ENCODE data around the gene MTERF2. TPM values are rescaled to one million over a fixed set of nuclear protein-coding genes. Genes with fewer than 3 reads are reported as not detected.
"Not testable (repeated sequence)": the region's sequence is repeated elsewhere in the genome, so short reads cannot be mapped to it uniquely, and the experiment has no call there.

MTERF2 gene
- total and polyA plus RNA-seq, 7 donors = 8.4 to 38.4 (median 12.5) TPM

DNA sequence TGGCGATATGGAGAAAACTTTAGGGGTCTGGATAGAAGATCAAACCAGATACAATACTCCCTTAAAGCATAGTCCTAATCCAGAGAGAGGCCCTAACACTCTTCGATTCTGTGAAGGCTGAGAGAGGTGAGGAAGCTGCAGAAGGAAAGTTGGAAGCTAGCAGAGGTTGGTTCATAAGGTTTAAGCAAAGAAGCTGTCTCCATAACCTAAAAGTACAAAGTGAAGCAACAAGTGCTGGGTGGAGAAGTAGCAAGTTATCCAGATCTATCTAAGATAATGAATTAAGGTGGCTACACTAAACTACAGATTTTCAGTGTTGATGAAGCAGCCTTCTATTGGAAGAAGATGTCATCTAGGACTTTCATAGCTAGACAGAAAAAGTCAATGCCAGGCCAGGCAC, 24.6 kb upstream of the MTERF2 start:
- DNase-seq (no peak), ATAC-seq (no peak)
- no peaks in the 10 kb centered on the region for H3K9me3 ChIP-seq
- no peaks in the 10 kb centered on the region for H3K36me3 ChIP-seq (ENCODE audit: insufficient read depth in 1 of 2, low read depth in 1 of 2)
- intact Hi-C loops (cut with DNase I) = no loop called here
- TF ChIP-seq, protein P1, sequence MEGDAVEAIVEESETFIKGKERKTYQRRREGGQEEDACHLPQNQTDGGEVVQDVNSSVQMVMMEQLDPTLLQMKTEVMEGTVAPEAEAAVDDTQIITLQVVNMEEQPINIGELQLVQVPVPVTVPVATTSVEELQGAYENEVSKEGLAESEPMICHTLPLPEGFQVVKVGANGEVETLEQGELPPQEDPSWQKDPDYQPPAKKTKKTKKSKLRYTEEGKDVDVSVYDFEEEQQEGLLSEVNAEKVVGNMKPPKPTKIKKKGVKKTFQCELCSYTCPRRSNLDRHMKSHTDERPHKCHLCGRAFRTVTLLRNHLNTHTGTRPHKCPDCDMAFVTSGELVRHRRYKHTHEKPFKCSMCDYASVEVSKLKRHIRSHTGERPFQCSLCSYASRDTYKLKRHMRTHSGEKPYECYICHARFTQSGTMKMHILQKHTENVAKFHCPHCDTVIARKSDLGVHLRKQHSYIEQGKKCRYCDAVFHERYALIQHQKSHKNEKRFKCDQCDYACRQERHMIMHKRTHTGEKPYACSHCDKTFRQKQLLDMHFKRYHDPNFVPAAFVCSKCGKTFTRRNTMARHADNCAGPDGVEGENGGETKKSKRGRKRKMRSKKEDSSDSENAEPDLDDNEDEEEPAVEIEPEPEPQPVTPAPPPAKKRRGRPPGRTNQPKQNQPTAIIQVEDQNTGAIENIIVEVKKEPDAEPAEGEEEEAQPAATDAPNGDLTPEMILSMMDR (IDR thresholded peaks at IDR 0.05) = no peak
- no peak overlapping the region for H3K4me3 ChIP-seq
- no peaks in the 10 kb centered on the region for H3K27me3 ChIP-seq (ENCODE audit: insufficient read depth in 3 of 3, low read length in 2 of 3)
- no peaks in the 10 kb centered on the region for H3K4me1 ChIP-seq
- no peak overlapping the region for H3K27ac ChIP-seq
- WGBS, 3 donors = 96% methylated on average over 2 of the region's 2 CpGs

- TF ChIP-seq, protein P1 (IDR thresholded peaks at IDR 0.05) = no peak
- Histone ChIP-seq H3K4me3 (no peak overlapping the region), H3K27me3 (ENCODE audit: insufficient read depth in 3 of 3, low read length in 2 of 3) (no peaks in the 10 kb centered on the region), H3K27ac (no peak overlapping the region), H3K9me3 (no peaks in the 10 kb centered on the region), H3K4me1 (no peaks in the 10 kb centered on the region), H3K36me3 (ENCODE audit: insufficient read depth in 1 of 2, low read depth in 1 of 2) (no peaks in the 10 kb centered on the region)
- DNase-seq (no peak), ATAC-seq (no peak)
- intact Hi-C loops (cut with DNase I) = no loop called here
- 97 to 100% (median 98%) methylated on average over 4 of the region's 4 CpGs for WGBS, 3 donors
Observed at GRCh38 chr12:107007411-107007810, 20.5 kb upstream of the MTERF2 start.

DNA sequence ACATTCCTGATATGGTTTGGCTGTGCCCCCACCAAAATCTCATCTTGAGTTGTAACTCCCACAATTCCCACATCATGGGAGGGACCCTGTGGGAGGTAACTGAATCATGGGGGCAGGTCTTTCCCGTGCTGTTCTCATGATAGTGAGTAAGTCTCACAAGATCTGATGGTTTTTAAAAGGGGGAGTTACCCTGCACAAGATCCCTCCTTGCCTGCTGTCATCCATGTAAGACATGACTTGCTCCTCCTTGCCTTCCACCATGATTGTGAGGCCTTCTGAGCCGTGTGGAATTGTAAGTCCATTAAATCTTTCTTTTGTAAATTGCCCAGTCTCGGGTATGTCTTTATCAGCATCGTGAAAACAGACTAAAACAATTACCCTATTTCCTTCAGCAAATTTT, 15.7 kb upstream of the MTERF2 start:
- H3K4me1 ChIP-seq; ATAC-seq; intact Hi-C loops (cut with DNase I); H3K9me3 ChIP-seq; DNase-seq; H3K27me3 ChIP-seq (ENCODE audit: insufficient read depth in 3 of 3, low read length in 2 of 3); H3K27ac ChIP-seq; H3K4me3 ChIP-seq: not testable (repeated sequence)
- 81% methylated on average over 4 of the region's 4 CpGs for WGBS, 3 donors
- H3K36me3 ChIP-seq (ENCODE audit: insufficient read depth in 1 of 2, low read depth in 1 of 2) = peaks cover 0 to 29% of the 10 kb centered on the region in 2 donors

GRCh38 chr12:106999446-106999845, 12.5 kb upstream of the MTERF2 start:
- DNase-seq (peak; percentile 46 to 61), ATAC-seq (peak; percentile 81 to 94 (median 88))
- Histone ChIP-seq H3K4me3 (no peak overlapping the region), H3K27me3 (ENCODE audit: insufficient read depth in 3 of 3, low read length in 2 of 3) (no peaks in the 10 kb centered on the region), H3K9me3 (no peaks in the 10 kb centered on the region), H3K27ac (peak overlapping the region; percentile 53), H3K36me3 (ENCODE audit: insufficient read depth in 1 of 2, low read depth in 1 of 2) (peaks cover 3 to 46% of the 10 kb centered on the region in 2 donors), H3K4me1 (no peaks in the 10 kb centered on the region)
- intact Hi-C loops (cut with DNase I) = no loop called here
- WGBS, 3 donors = 33 to 38% (median 33%) methylated on average over 6 of the region's 6 CpGs
- TF ChIP-seq, protein P1 (IDR thresholded peaks at IDR 0.05) = no peak

- TF ChIP-seq, protein P1 (IDR thresholded peaks at IDR 0.05) = no peak
- no peaks in the 10 kb centered on the region for H3K9me3 ChIP-seq
- no peak overlapping the region for H3K27ac ChIP-seq
- no peak overlapping the region for H3K4me3 ChIP-seq
- no peaks in the 10 kb centered on the region for H3K4me1 ChIP-seq
- 95 to 99% (median 97%) methylated on average over 1 of the region's 1 CpG for WGBS, 3 donors
- peaks cover 3 to 52% of the 10 kb centered on the region in 2 donors for H3K36me3 ChIP-seq (ENCODE audit: insufficient read depth in 1 of 2, low read depth in 1 of 2)
- no peak for DNase-seq
- ATAC-seq = no peak
- no peaks in the 10 kb centered on the region for H3K27me3 ChIP-seq (ENCODE audit: insufficient read depth in 3 of 3, low read length in 2 of 3)
- intact Hi-C loops (cut with DNase I) = no loop called here
Observed at GRCh38 chr12:106997916-106998315, 11.0 kb upstream of the MTERF2 start.

DNA sequence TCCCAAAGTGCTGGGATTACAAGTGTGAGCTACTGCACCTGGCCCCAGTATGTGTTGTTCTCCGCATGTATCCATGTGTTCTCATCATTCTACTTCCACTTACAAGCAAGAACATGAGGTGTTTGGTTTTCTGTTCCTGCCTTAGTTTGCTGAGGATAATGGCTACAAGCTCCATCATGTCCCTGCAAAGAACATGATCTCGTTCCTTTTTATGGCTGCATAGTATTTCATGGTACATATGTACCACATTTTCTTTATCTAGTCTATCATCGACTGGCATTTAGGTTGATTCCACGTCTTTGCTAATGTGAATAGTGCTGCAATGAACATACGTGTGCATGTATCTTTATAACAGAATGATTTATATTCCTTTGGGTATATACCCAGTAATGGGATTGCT, 9.2 kb upstream of the MTERF2 start:
- ATAC-seq; H3K9me3 ChIP-seq; H3K4me3 ChIP-seq; H3K4me1 ChIP-seq; H3K27me3 ChIP-seq (ENCODE audit: insufficient read depth in 3 of 3, low read length in 2 of 3); DNase-seq; H3K27ac ChIP-seq; intact Hi-C loops (cut with DNase I): not testable (repeated sequence)
- 97 to 99% (median 98%) methylated on average over 5 of the region's 5 CpGs for WGBS, 3 donors
- H3K36me3 ChIP-seq (ENCODE audit: insufficient read depth in 1 of 2, low read depth in 1 of 2) = peaks cover 3 to 54% of the 10 kb centered on the region in 2 donors
